ENCODE measurements around the gene PCNX4. TPM values are rescaled to one million over a fixed set of nuclear protein-coding genes. Genes with fewer than 3 reads are reported as not detected.
A peak's percentile ranks its signal among the peaks of the same experiment; 100 is the strongest.
"Not testable (repeated sequence)": the region's sequence is repeated elsewhere in the genome, so short reads cannot be mapped to it uniquely, and the experiment has no call there.

The PCNX4 gene
- total RNA-seq (2014; rRNA removed; shearing (Covaris generic)) = 63.6 and 129 TPM in 2 replicates

DNA sequence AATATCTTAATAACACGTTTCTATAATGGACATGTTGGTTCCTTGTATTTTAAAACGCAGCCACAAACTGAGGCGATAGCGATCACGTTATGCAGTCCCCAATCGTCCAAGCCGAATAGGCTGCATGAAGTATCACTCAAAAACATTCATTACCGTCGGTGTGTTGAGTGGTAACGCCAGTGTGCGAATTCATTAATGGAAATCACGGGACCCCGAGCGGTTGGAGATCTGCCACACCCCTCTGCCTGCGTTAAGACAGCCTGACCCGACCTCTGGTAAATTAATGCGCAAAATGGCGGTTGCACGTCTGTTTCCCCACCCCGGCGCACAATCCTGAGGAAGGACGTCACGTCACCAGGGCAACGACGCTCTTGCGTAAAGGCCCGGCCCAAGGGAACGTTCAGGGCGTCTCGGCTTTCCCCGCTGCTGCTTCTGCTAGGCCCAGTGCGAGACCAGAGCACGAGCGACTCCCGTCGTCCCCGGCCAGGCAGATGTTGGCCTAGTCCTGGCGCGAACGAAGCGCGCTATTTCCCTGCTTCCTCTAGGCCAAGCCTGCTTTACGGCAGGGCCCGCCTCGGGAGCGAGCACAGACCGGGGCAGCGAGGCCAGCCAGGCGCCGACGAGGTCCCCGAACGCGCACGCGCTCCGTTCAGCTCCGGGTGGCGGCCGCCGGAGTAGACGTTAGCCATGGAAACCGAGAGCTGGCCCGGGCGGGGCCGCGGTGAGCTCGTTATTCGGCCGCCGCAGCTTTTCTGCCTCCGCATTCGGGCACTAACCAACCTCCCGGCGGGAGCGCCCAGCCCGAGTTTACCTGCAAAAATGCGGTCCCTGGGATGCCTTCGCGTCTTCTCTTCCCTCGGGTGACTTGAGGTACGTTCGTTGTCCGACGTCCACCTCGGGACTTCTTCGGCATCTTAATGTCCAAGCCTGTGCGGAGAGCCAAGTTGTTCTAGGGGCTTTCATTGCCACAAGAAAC lies at the start of gene PCNX4:
Gene PCNX4, plus strand, starts transcription at position 374 of the 976 bp plus-strand sequence. CDS start 15,716 bp downstream, outside the sequence.
- in situ Hi-C loops (cut with HindIII; ENCODE audit: low sequenced_read_pairs) = no loop called here
- peak; percentile 99 for DNase-seq (ENCODE audit: low spot score)

DNA sequence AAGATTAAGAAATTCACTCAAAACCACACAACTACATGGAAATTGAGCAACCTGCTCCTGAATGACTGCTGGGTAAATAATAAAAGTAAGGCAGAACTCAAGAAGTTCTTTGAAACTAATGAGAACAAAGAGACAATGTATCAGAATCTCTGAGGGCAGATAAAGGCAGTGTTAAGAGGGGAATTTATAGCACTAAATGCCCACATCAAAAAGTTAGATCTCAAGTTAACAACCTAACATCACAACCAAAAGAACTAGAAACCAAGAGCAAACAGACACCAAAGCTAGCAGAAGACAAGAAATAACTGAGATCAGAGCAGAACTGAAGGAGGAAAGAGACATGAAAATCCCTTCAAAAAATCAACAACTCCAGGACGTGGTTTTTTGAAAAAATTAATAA lies 43.7 kb upstream of the PCNX4 start:
- in situ Hi-C loops (cut with HindIII; ENCODE audit: low sequenced_read_pairs); DNase-seq (ENCODE audit: low spot score): not testable (repeated sequence)

DNA sequence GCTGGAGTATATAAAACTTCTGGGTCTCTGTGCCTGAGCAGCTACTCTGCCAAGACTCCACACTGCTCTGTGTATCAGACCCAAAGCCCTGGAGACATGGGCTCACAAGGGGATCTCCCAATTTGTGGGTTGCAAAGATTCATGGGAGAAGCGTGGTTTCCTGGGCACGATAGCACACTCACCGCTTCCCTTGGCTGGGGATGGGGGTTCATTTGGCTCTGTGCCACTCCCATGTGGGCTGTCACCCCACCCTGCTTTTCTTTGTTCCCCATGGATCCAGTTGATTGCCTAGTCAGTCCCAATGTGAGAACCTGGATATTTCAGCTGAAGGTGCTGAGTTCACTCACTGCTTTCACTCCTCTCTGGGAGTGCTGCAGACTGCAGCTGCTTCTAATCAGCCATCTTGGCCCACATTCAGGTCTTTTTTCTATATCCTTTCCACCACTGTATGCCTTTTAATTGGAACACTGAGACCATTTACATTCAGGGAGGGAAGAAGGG lies 40.0 kb upstream of the PCNX4 start:
- DNase-seq (ENCODE audit: low spot score) = no peak
- in situ Hi-C loops (cut with HindIII; ENCODE audit: low sequenced_read_pairs) = no loop called here

DNA sequence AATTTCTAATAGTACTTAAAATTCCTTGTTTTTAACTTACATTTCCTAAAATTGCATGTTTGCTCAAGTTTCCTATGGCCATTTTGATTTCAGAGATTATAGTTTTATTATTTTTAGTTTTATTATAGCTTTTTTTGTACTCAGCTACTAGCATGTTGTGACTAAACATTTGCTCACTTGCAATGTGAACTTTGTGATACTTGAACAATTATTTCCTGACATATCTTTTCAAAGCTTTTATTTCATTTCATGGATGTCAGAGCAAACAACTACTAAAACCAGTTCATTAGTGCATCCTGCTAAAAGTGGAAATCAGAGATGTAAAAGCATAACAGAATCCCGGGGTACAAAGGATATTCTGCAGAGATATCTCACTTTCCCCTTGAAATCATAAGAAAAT lies 33.6 kb upstream of the PCNX4 start:
- in situ Hi-C loops (cut with HindIII; ENCODE audit: low sequenced_read_pairs) = no loop called here
- no peak for DNase-seq (ENCODE audit: low spot score)

DNA sequence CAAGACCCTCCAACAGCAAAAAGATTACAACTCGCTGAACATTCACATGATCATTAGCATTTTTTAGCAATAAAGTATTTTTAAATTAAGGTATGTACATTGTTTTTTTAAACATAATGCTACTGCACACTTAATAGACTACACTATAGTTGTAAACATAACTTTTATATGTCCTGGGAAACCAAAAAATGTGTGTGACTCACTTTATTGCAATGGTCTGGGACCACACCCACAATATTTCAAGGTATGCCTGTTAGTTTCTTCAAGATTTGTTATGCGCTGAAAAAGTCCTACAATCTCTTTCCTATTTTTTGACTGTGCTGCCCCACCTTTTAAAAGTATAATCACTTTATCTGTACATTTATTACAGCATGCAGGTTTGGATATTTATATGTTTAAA lies 30.4 kb upstream of the PCNX4 start:
- DNase-seq (ENCODE audit: low spot score) = no peak
- in situ Hi-C loops (cut with HindIII; ENCODE audit: low sequenced_read_pairs) = no loop called here

DNA sequence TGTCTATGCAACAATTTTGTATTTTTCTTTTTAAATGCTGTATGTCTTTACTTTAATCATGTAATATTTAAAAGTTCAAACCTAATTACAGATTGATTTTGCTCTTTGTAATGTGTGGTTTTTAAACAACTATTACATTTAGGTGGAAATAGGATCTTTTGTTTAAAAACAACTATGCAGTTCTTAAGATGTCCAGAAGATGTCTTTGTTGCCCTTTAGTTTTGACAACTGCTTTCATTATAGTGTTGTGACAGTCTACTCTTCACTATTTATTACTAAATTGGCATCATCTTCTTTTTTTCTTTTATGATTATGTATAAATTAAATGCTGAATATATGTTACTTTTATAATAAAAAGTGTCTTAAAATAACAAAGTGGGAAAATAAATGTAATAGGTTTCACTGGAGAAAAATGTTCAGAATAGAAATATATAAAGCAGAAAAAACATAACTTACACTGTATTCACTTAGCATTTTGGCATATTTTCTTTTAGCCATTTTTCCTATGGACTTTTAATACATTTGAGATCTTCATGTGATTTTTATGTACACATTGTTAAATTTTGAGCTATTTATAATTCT lies 27.1 kb upstream of the PCNX4 start:
- in situ Hi-C loops (cut with HindIII; ENCODE audit: low sequenced_read_pairs) = no loop called here
- DNase-seq (ENCODE audit: low spot score) = peak; percentile 45

DNA sequence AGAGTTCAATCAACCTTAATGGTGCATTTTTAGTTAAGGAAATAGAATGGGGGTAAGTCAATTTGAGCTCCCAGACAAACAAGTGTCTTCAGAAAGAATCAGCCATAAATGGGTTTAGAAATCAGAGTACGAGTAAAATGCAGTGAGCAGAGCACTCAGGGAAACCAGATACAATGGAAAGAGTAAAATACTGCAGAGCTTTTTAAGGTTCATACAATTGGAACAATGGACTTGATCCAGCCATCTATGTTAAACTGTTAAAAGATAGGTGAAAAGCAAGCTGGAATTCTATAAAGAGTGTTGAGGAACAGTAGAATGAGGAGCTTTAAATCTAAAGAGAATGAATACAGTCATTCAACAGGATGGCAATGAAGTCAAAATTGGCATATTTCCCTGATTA lies 23.8 kb upstream of the PCNX4 start:
- in situ Hi-C loops (cut with HindIII; ENCODE audit: low sequenced_read_pairs) = no loop called here
- DNase-seq (ENCODE audit: low spot score) = no peak

DNA sequence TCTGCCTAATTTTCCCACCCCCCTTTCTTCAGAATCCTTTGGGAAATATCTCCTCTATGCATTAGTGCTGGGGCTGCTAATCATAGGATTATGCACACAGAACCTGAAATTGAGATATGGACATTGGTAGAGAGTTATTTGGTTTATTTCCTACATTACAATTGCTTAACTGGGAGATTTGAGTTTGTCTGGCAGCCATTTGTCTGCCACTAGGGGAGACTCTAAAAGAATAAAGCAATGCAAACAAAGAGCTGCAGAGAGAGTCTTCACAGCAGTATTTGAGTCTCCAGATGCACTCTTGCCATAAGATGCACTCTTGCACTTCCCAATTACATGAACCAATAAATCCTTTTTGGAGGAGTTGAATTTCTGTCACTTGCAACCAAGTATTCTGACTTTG lies 12.0 kb upstream of the PCNX4 start:
- no peak for DNase-seq (ENCODE audit: low spot score)
- in situ Hi-C loops (cut with HindIII; ENCODE audit: low sequenced_read_pairs) = no loop called here

DNA sequence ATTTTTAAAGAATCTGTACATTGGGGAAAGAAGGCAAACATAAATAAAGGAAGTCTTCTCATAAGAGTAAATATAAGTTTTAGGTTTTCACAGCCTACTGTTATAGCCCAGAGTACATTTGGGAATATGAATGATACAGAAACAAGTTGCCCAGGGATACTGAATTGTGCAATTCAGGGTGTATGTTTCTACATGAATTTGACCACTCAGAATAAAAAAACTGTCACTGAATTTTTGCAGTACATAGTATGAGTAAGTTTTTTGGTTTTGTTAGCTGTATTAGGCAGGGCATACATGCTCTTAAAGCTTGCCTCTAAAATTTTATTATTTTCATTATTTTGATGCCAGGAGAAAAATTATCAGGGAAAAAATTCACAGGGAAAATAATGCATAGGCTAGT lies 6.6 kb upstream of the PCNX4 start:
- in situ Hi-C loops (cut with HindIII; ENCODE audit: low sequenced_read_pairs) = no loop called here
- DNase-seq (ENCODE audit: low spot score) = no peak

DNA sequence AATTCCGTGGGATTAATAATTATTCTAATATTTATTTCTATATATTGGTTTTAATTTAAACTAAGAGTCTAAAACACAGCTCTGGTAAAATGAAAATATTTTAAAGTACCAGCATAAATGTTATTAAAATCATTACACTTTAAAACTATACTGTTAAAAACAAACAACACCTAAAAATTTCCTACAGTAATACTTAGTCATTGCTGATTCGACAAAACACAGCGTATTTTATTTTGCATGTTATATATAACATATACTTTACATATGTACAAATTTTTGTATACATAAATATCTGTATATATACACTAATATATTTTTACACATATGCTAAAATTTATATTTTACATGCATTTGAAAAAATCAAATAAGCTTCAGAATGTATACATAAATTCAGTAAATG lies 6.0 kb upstream of the PCNX4 start:
- in situ Hi-C loops (cut with HindIII; ENCODE audit: low sequenced_read_pairs) = no loop called here

DNA sequence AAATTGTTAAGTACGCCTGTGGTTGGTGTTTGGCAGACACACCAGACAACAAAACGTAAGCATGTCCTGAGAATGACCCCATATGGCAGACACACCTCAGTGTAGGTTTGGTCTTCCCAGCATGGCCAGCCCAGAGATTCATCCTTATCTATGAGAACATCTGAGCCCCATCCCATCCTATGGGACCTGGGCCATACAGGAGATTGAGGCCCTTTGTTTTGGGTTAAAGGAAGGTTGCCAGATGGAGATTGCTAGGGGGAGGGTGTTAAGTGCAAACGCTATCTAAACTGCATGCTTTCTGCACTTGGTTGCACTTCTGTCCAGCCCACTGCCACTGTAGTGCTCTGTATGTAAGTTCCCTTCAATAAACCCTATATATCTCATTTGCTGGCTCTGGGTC lies 4.1 kb upstream of the PCNX4 start:
- in situ Hi-C loops (cut with HindIII; ENCODE audit: low sequenced_read_pairs) = no loop called here
- no peak for DNase-seq (ENCODE audit: low spot score)

More for the DNA sequence above, 6.0 kb upstream of the PCNX4 start:
- no peak for DNase-seq (ENCODE audit: low spot score)

DNA sequence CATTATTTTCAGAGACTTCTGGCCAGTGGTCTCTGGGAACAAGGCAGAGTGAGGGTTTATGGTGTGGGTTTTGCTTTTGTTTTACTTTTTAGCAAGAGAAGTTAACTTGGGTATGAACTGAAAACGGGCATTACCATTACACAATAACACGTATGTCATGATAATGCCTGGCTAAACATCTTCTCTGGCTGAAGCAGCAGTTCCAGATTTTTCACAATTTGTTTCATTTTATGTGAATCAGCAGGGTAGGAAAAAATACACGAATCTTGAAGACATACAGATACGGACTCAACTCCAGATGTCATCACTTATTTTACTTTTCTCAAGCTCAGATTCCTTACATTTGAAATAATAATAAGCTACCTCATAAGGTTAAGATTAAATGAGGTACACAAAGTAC lies 2.5 kb upstream of the PCNX4 start:
- in situ Hi-C loops (cut with HindIII; ENCODE audit: low sequenced_read_pairs) = no loop called here
- no peak for DNase-seq (ENCODE audit: low spot score)

DNA sequence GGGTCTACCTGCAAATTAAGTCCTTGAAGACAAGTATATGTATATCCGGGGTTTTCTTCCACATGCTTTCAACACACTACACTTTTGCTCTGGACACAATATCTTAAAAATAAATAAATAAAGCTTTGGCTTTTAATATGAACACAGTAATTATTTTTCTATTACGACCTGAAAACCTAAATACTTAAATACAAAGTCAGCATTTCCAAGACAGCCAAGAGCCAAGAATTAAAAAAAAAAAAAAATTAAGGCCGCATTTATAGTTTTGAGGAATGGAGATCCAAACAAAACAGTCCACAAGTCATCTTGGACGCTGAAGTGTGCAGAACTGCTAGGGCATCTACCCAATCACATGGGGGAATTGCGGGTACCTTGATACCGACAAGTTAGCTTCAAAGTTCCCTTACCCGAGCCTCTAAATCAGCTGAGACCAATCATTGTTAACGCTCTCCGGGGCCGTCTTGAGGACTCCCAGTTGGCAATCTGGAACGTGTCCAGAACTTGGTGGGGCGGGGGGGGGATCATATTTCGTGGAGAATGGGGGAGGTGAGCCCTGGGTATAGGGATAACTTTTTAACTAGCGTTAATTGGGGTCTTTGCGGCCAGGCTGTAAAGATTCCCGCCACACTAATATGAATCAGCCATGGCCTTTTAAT lies 731 bp upstream of the PCNX4 start:
- peak; percentile 61 for DNase-seq (ENCODE audit: low spot score)
- in situ Hi-C loops (cut with HindIII; ENCODE audit: low sequenced_read_pairs) = no loop called here

DNA sequence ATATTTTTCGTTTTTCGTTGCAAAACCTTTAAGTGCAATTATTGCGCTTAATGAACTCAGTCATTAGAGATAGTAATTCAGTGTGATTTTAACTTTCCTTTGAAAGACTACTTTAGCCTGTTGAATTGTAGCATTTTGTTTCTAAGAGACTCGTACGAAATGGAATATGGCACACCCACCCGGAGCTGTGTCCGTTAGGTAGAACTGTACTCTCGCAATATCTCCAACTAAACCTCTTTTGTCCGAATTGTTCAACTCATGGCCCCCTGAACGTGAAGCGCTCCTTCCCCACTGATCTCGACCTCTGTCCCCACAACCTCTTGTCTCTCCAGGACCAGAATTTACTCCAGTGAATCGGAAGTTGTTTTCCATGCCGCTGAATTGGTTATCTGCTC lies 800 bp downstream of the PCNX4 start:
- in situ Hi-C loops (cut with HindIII; ENCODE audit: low sequenced_read_pairs) = no loop called here
- peak; percentile 59 for DNase-seq (ENCODE audit: low spot score)

DNA sequence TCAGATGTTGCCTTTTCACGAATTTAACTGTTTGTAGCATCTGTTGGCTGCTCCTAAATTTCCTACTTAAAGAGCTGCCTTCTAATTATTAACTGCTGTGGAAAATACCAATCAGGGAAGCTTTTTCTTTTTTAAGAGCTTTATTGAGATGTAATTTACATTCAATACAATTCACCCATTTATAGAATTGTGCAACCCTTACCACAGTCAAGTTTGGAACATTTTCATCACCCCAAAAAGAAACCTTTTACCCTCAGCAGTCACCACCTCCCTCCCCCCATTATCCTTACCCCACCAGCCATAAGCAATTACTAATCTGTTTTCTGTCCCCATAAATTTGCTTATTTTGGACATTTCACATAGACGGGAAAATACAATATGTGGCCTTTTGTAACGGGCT lies 1.4 kb downstream of the PCNX4 start:
- peak; percentile 10 for DNase-seq (ENCODE audit: low spot score)

DNA sequence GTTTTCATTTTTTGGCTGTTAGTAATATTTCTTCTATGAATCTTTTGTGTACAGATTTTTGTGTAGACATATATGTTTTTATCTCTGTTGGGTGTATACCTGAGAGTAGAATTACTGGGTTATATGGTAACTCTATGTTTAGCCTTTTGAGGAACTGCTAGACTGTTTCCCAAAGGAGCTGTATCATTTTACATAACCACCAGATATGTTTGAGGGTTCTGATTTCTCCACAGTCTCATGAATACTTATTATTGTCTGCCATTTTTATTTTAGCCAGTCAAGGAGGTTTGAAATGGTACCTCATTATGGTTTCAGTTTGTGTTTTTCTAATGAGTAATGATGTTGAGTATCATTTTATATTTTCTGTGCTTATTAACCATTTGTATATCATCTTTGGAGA lies 1.9 kb downstream of the PCNX4 start:
- in situ Hi-C loops (cut with HindIII; ENCODE audit: low sequenced_read_pairs) = no loop called here
- DNase-seq (ENCODE audit: low spot score) = peak; percentile 17

More for the DNA sequence above, 1.4 kb downstream of the PCNX4 start:
- in situ Hi-C loops (cut with HindIII; ENCODE audit: low sequenced_read_pairs) = no loop called here

DNA sequence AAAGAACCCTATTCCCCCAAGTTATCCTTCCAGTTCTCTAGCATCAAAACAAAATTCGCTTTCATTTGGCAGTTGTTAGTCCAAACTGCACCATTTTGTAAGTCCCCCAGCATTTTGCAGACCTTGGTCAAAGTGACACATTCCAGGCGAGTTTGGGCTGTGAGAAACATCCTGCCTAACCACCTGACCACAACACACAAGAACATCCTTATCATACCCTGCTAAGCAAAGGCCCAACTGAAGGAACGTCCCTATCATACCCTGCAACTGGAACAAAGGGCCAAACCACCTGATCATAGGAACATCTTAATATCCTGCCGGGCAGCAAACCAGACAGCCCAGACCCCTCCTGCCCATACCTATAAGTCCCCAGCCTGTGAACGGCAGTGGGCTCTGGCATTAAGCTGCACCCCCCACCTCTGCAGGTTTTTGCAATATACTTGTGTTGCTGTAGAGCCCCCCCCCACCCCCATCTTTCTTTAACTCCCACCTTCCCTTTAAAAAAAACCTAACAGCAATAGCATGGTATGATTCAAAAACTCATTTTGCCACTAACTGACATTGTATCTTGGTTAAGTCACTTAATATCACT lies 2.7 kb downstream of the PCNX4 start:
- DNase-seq (ENCODE audit: low spot score) = peak; percentile 13

DNA sequence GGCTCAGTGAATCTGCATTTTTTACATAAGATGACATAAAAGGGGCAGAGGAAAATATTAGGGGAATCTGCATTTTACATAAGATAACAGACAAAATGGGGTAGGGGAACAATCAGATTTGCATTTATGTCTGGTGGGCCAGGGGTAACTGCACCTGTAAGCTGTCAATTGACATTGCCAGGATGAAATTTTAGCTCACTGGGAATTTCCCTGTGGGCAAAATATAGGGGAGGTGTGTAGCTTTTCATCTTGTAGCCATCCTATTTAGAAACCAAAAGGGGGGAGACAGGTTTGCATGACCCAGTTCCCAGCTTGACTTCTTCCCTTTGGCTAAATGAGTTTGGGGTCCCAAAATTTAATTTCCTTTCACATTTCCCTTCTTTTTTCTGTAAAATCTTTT lies 3.5 kb downstream of the PCNX4 start:
- no peak for DNase-seq (ENCODE audit: low spot score)
- in situ Hi-C loops (cut with HindIII; ENCODE audit: low sequenced_read_pairs) = no loop called here

More for the DNA sequence above, 2.7 kb downstream of the PCNX4 start:
- in situ Hi-C loops (cut with HindIII; ENCODE audit: low sequenced_read_pairs) = no loop called here

DNA sequence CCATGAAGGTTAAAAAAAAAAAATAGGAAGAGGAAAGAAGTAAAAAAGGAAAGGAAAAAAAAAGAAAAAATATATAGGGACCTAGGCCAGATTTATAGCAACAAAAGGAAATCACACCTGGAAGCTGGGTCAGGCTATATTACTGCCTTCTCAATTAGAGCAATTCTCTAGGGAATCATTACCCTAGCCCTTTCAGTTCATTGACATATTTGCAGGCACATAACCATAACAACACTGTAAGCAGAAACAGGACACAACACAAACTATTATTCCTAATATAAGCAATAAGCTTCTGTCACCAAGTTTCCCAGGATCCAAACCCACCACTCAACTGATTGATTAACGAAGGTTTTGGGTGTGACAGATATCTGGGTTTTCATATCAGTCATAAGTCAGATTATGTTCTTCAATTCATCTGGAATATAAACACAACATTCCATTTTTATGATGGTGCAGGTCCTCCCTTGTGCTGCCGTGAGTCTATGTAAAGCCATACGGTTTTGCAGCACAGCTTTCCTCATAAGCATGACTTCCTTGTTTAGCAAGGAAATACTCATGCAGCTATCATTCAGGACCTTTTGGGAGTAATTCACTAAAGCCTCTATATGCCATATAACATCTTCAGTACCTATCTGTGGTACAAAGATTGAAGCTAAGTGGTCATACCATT lies 4.2 kb downstream of the PCNX4 start:
- DNase-seq (ENCODE audit: low spot score) = no peak
- in situ Hi-C loops (cut with HindIII; ENCODE audit: low sequenced_read_pairs) = no loop called here
